Activated gamma-delta T cell treated with Interleukin-2 at 50 U/mL for 16 hours (primary cell): ENCODE measurements around the gene SLCO3A1.

Experiments used
- DNase-seq: peaks from one replicate; pipeline ENCODE4 v3.0.0-alpha.2; 2020

SLCO3A1 gene

DNA sequence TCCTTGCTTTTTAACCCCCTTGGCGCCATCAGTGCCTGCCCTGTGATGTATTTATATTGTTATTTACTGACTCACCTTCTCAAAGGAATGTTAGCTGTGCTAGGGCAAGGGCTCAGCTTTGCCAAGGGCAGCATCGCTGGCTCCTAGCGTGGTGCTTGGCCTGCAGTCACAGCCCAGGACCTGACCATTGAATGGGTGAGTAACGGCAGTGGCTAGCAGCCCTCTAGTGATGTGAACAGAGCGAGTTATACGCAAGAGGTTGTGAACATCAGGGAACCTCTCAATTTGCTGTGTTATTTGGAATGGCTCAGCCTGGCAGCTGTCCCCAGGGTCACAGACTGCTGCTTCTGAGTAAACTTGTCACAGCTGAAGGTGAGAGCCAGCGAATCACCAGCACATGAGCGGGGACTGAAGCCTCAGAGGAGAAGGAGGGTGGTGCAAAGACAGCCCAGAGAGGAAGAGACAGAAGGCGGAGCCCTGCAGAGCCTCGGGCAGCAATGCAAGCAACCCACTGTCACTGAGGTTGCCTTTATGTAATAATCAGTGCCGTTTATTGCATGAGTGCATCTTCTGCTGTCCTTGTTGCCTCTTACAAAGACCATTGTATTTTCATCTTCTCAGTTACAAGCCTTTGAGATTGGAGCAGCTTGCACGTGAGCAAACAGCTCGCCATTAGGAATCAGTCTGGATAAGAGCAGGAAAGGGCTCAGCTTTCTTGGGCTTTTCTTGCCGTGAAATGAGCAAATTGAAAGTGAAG lies 158.3 kb downstream of the SLCO3A1 start:
- no peak for DNase-seq

DNA sequence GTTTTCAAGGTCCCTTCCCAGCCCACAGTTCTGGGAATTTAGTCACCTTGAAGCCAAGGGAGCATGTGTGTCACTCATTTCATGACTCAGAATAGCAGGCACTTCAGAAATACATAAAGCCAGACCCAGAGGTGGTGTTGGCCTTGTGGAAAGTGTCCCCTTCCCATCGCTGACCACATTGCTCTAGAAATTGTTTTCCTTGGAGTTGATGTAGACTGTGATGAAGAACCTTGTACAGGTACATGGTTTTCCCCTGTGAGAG lies 158.8 kb downstream of the SLCO3A1 start:
- no peak for DNase-seq

GRCh38 chr15:92012881-92013280 lies 159.4 kb downstream of the SLCO3A1 start:
- DNase-seq, result no peak

DNA sequence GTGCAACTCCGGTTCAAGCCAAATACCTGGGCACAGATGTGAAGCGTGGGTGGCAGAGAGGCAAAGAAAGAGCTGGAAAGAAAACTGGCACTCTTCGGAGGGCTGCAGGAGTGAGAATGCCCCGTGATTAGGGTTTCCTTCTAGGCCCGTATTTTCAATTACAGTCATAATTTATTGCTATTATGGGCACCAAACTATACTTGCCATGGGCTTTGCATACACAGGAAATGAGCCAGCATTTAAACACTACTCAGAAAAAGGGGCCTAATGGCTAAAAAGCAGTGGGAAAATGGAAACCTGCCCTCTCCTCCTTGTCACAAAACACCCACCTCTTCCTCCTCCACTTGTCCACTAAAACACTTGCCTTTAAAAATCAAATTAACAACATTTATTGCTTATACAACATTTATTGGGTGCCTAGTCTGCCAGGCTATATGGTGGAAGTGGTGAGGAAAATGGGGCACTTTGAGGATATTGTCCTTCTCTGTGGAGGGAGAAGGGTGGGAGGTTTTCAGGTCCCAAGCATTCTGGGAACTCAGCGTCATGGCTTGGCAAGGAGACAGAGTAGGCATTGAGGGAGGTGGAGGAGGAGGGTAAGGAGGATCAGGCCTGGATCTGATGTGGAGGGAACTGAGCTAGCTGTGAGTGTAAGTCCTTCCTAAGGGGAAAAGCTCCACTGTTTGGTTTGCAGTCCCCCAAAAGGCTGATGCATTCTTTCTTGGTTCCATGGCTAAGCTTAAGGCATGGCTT lies 160.9 kb downstream of the SLCO3A1 start:
- no peak for DNase-seq

DNA sequence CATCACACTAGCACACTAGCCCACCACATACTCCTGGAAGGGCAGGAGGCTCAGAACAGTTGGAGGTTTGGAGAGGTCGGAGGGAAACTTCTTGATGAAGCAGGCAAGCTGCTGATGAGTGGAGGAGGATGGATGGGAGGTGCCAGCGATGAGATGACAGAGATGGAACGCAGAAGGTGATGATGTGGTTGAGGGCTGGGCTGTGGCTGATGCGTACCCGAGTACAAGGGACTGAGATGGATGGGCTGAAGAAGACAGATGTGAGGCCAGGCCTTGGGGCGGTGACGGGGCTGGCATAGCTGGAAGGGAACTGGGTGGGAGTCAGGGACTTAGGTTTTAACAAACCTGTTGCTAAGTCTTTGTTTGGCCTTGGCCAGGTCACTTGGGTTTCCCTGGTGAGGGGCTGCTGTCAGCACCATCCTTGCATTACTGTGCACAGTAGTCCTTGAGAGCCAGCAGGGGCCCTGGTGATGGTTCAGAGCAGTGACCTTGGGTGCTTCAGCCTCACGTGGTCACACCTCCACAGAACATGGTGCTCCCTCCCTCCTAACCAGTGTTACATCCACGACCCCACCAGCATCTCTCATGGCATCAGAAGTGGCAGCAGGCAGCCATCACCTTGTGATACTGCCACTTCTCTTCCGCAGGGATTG lies 164.5 kb downstream of the SLCO3A1 start:
- DNase-seq, result no peak

DNA sequence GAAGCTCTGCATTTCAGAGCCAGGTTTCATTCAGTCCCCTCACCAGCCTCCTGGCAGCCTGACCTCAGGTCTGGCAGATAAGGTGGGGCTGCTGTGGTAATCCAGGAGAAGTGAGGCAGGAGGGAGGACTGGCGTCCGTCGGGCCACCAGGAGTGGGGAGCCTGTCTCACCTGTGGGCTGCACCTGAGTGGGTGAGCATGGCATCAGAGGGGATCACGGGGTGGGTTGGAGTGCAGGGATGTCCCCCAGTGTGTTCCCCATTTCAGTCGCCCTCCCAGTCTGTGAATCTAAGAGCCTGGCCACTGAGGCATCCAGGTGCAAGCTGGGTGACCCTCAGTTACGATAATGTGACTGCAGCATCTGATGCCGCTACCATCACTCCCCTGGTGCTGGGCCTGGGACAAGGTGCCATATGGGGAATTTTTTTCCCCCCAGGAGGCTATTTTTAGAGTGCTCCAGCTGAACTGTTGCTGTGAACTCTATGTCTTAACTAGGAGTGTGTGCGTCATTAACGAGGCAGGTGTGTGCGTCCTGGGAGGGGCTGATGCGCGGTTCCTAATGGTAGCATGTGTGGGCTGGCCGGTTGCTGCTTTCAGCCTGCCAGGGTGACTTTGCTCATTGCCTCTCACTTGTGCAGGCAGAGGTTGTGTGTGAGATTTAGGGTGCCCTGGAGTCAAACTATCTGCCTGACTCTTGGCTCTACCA lies 165.2 kb downstream of the SLCO3A1 start:
- no peak for DNase-seq

GRCh38 chr15:92019706-92020105 lies 166.2 kb downstream of the SLCO3A1 start:
- no peak for DNase-seq

GRCh38 chr15:92020207-92020606 lies 166.7 kb downstream of the SLCO3A1 start:
- DNase-seq, result no peak

- DNase-seq, result no peak
These were observed 167.3 kb downstream of the SLCO3A1 start for GRCh38 chr15:92020804-92021203.

DNA sequence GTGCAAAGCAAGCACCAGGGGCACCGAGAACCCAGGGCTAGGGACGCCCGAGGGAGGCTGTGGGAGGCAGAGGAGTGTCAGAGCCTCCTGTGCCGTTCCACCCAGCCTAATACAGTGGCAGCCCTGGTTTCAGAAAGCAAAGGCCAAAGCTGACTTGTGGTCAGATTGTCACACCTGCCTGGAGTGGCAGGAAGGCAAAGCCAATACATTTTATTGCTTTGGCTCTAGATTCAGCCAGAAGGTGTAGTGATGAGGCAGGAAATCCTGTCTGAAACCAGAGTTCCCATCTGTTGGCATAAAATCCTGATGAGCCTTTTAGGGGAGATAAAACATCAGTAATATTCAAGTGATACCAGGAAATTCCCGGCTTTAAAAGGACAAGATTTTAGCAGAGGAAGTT lies 168.3 kb downstream of the SLCO3A1 start:
- no peak for DNase-seq

- no peak for DNase-seq
These were observed 170.5 kb downstream of the SLCO3A1 start for GRCh38 chr15:92023965-92024364.

GRCh38 chr15:92025706-92026270 lies 172.3 kb downstream of the SLCO3A1 start:
- DNase-seq, result no peak

- DNase-seq, result no peak
These were observed 174.8 kb downstream of the SLCO3A1 start for GRCh38 chr15:92028389-92028724.

DNA sequence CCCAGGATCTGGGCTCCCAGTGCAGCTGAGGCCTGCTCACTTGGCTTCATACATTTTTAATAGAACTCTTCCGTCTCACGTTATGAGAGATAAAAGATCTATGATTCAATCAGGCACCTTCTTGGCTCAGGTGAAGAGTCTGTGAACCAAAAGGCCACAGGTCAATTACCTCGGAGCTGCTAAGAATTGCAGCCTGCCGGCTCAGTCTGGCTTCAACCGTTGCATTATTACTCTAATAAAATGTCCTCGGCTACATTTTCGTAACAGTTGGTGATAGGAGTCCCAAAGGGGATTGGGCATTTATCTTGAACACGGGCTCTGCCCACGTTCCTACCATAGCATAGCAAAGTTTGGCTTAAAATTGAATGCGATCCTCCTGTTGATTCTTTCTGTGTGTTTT lies 176.3 kb downstream of the SLCO3A1 start:
- no peak for DNase-seq

DNA sequence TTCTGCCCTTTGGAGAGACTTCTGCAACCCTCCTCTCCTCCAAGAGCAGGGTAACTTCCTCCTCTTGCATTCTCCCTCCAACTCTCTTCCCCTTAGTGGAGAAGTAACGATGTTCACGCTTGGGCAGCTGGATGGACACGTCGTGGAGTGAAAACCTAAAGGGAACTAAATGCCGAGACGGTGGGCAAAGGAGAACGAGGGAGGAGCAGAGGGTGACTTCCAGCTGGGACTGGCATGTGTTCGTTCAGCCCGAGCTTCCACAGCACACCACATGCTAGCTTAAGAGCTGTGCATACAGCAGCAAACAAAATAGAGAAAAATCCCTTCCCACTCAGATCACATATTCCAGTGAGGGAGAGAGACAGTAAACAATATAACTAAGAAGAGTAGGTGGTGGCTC lies 179.8 kb downstream of the SLCO3A1 start:
- DNase-seq, result no peak

- DNase-seq, result no peak
These were observed 180.2 kb downstream of the SLCO3A1 start for GRCh38 chr15:92033723-92034122.

GRCh38 chr15:92034227-92034626 lies 180.7 kb downstream of the SLCO3A1 start:
- no peak for DNase-seq

DNA sequence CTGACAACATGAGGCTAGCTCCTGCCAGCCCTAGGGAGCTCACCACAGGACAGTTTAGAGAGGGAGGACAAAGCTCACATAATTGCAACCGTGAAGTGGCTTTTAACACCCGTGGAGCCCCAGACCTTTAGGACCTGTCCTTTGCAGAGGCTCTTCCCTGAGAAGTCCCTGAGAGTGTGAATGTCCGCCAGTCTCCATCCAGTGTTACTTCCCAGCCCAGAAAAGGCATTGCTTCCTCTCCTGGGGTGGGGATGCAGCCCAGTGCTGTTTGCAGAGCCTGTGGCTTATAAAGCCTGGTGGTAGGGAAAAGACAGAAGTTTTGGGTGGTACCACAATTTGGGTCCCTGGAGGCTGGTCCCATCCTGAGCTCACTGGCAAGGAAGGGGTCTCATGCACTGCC lies 182.0 kb downstream of the SLCO3A1 start:
- DNase-seq, result no peak

DNA sequence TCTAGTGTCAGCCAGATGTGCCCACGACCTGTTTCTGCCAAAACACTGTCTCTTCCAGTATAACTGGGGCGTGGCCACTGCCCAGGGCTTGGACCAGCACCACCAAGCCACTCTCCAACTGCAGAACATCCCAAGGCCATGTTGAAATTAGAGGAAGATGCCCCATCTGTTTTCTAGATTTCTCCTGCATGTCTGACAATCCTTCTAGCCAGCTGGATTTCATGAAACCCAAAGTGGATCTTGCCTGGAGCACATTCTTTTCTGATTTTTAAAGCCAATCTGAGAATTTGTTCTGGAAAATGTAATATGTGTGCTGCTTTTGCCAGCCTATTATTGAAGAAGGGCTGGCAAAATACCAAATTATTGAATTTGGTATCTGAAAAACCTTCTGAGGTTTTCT lies 182.5 kb downstream of the SLCO3A1 start:
- no peak for DNase-seq

- no peak for DNase-seq
These were observed 184.0 kb downstream of the SLCO3A1 start for GRCh38 chr15:92037491-92037890.

GRCh38 chr15:92040350-92040749 lies 186.8 kb downstream of the SLCO3A1 start:
- no peak for DNase-seq

DNA sequence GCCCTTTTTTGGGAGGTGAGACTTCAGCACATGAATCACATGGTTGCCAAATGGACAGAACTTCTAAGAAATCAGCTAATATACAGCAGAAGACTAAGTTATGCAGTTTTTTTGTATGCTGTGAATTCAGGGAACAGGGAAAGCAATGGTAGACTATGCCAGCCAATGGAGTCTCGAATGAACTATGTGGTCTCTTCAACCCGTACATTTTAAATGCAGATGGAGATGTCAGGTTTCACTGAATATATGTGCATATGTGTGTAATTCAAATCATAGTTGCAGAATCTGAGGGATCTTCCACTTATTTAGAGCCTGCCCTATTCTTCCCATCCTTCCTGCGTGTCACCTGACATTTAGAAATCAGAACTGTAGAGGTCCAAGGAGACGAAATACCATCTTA lies 187.9 kb downstream of the SLCO3A1 start:
- no peak for DNase-seq

DNA sequence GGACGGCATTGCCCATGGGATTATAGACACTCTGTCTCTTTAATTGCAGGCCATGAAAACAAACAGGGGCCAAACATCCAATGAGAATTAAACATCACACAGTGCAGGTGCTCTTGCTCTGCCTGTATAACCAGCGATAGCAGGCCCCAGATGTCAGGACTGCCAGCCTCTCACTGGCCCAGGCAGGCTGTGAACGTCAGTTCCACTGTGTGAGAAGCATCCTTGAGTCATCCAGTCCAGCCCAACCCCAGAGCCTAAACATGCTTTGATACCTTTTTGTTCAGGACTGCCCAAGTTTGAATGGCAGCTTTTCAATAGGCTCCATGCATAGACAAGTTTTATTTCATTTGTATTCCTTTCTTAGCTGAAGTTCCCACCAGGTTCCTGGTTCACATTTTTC lies 189.8 kb downstream of the SLCO3A1 start:
- no peak for DNase-seq
